CD4-positive, alpha-beta T cell treated with Interleukin-6 for 4 hours (primary cell): Measurements from ENCODE around the gene FAM78B.
A peak's percentile ranks its signal among the peaks of the same experiment; 100 is the strongest.

Experiments used
- DNase-seq: peaks from one replicate; pipeline ENCODE4 v3.0.0-alpha.2; 2020; ENCODE audit warnings: mixed read lengths

FAM78B gene, protein sequence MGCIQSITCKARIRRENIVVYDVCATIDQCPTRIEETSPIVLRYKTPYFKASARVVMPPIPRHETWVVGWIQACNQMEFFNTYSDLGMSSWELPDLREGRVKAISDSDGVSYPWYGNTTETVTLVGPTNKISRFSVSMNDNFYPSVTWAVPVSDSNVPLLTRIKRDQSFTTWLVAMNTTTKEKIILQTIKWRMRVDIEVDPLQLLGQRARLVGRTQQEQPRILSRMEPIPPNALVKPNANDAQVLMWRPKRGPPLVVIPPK

DNA sequence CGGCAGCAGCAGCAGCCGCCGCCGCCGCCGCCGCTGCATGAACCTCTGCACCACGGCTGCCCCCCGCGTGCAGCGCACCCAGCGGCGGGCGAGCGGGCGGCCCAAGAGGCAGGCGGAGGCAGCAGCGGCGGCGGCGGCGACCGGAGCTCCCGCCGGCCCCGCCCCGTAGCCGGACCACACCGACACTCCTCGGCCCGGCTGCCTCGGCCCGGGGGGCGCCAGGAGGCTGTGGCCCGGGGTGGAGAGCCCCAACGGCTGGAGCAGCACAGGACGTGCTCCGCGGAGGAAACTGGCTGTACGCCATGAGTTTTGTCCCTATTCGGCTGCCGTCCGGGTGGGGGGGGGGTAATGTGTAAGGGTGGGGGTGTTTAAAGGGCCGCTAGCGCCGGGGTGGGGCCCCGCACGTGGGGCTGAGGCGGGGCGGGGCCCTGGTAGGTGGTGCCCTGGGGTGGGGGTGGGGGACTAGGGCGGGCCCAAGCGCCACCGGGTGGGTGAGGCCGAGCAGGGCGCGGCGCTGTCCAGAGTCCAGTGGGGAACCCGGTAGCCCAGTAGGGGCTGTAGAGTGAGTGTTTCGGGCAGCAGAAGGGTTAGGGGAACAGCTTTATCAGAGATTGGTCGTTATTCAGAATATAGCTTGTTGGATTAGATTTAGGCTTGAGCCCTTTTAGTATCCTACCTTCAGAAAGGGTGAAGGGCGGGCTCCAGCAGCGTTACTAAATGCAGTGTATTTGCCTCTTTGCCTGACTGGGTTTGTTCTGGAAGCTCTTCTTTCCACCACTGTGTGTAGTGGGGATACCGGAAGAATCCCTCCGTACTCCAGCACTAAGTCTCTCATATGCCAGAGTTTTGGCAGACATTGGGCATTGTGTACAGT is at the start of gene FAM78B:
TSS of gene FAM78B (minus strand) at position 304 of the 874 bp plus-strand sequence. CDS start 753 bp downstream, outside the sequence.
- peak; percentile 54 for DNase-seq

- no peak for DNase-seq
These were observed 35.7 kb upstream of the FAM78B start for GRCh38 chr1:166202546-166202945.

GRCh38 chr1:166200743-166201142 is 33.9 kb upstream of the FAM78B start:
- no peak for DNase-seq

DNA sequence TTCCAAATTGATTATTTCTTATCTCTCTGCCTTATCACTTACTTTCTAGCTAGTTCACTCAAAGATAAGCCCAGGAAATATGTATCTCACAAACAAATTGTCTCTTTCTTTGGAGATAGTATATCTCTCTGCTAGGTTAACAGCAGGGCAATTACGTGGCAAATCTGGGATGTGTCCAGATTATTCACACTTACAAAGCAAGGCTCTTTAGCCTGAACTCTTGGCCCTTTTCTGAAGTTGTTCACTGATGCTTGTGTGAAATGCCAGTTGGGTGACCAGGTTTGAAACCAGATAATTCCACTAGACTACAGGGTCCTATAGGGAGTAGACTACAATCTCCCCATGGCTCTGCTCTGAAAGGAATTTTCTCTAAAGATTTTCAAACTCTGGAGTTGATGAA is 30.8 kb upstream of the FAM78B start:
- no peak for DNase-seq

DNA sequence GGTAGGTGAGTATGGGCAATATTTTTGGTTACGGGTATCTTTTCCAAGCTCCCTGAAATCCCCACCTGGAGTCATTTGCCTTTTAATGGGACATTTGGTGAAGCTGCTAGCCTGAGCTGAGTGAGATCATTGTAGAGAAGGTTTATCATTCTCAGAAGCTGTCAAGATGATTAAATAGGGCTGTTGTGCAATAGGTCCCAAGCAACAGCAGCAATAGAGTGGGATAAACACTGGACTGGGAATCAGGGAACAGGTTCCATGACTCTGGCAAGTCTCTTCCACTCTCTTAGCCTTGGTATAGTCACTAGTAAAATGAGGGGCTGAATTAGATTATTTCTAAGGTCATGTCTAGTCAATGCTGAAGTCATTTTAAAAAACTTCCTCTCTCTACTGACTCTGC is 30.3 kb upstream of the FAM78B start:
- DNase-seq: no peak

DNA sequence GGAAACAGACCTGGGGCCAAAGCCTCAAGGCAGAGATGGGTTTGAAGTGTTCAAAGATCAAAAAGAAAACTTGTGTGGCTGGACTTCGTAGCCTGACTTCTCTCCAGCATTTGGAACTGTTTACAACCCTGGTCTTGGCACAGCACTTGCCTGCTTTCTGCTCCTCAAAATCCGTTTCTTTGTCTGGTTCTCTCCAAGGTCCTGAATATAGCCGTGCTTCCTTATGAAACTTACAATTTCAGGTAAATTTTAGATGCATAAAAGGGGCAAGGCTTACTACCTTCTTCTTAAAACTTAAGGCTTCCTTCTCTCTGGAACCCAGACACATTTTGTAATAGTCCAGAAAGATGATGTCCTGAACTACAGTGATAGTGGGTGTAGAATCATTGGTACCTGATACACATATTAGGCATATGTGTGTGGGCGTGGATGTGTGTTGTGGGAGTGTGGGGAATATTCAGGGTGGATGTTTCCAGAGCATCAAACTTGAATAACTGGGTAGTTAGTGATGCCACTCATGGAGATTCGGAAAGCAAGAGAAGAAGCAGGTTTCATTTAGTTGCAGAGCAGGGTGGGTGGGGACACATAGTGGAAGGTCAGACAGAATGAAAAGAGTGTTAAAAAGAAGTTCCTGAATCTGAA is 26.4 kb upstream of the FAM78B start:
- DNase-seq: no peak

DNA sequence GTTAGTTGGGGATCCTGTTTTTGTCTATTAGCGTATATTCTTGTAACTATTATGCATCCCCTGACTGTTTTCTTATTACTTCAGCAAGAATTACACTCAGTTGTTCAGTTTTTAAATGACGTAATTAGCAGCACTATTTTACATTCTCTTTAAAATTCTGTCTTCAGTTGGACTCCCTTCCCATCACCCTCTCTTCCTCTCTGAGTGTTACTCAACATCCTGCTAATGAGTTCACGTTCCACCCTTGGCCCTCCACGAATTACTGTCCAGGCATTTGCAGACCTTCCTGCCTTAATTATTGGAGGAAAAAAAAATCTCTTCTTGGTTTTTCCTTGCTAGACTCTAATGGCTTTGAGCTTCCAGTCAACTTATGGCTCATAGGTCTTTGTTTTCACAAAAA is 23.6 kb upstream of the FAM78B start:
- DNase-seq: no peak

GRCh38 chr1:166189126-166189525 is 22.3 kb upstream of the FAM78B start:
- DNase-seq: no peak

GRCh38 chr1:166185526-166185925 is 18.7 kb upstream of the FAM78B start:
- DNase-seq: no peak

GRCh38 chr1:166184897-166185296 is 18.1 kb upstream of the FAM78B start:
- DNase-seq: no peak

GRCh38 chr1:166184012-166184411 is 17.2 kb upstream of the FAM78B start:
- no peak for DNase-seq

DNA sequence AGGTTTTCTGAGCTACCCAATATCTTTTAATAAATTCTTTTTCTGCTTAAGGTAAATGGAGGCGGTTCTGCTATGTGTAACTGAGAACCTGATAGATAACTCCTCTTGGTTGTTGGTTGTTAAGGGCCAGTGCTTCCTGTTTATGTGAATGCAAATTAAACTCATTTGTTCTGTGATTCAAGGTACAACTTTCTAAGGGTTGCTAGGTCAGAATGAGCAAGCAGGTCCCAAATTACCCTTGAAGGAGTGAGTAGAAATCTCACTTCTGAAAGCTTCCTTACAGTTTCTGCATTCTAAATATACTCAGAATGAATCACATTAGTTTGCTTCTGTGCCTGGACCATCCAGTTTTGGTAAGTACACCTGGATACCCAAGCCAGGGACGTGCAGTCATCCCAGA is 15.5 kb upstream of the FAM78B start:
- no peak for DNase-seq

- no peak for DNase-seq
These were observed 9.6 kb upstream of the FAM78B start for GRCh38 chr1:166176416-166176815.

- DNase-seq: no peak
These were observed 8.2 kb upstream of the FAM78B start for GRCh38 chr1:166175032-166175431.

DNA sequence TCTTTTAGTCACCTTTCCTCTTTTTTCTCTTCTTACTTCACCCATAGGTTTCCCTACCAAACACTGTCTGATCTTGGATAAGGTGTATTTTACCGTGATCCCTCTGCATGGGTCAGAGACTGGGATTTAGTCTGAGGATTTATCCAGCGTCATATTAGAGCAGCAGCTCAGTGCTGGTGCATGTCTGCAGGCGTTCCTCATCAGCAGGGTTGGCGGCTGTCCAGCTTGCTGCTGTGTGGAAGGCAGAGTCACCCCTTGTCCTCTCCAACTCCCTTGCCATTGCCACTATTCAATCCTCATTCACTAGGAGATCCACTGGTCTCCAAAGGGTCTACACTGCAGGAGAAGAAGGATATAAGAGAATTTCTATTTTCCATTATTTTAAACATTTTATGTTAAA is 7.3 kb upstream of the FAM78B start:
- no peak for DNase-seq

DNA sequence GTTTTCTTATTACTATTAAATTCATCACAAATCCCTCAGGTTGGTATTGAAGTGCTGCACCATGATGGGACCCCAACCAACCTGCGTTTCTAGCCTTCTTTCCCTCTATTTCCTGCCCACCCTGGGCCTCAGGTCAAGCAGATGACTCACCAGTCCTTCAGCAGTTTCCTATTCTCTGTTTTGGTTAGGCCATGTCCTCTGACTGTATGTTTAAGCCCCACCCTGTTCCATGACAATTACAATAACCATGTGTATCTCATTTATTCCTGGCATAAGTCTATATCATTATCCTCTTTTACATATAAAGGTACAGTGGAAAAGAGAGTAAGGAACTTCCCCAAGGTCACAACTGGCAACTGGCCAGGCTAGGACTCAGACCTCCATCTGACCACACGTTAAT is 5.3 kb upstream of the FAM78B start:
- no peak for DNase-seq

DNA sequence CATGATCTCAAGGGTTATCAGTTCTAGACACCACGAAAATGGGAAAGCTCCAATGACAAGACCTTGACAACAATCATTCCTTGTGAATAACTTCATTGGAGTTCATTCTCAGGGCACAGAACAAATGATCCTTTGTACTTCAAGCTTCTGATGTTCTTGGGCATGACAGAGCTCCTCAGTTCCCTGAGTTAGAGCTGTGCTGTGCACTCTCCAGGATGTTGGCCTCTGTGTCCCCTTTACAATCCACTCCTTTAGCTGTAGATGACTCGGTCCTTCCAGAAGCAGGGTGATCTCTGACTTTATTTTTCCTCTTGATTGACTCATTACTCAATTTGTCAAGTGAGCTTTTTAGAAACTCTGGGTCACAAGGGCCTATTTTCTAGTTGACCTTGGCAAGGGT is 3.9 kb upstream of the FAM78B start:
- DNase-seq: no peak

- no peak for DNase-seq
These were observed 3.3 kb upstream of the FAM78B start for GRCh38 chr1:166170075-166170474.

- no peak for DNase-seq
These were observed 2.4 kb upstream of the FAM78B start for GRCh38 chr1:166169182-166169581.

DNA sequence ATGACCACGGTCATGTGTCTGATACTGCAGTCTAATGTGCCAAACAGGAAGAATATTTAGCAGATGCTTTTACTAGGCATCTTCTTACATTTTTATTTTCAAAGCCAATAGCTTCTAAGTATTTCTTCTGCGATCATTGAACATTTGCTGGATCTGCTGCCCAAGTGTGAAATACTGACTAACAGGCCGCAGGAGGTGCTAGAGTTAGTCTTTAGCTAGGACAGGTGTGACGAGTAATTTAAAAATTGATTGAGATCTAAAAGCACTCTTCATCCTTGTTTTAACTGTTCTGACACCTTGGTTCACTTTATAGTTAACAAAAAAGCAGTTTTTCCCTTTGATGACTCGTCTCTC is 748 bp upstream of the FAM78B start:
- no peak for DNase-seq

GRCh38 chr1:166166329-166166697 is 488 bp downstream of the FAM78B start:
- no peak for DNase-seq

DNA sequence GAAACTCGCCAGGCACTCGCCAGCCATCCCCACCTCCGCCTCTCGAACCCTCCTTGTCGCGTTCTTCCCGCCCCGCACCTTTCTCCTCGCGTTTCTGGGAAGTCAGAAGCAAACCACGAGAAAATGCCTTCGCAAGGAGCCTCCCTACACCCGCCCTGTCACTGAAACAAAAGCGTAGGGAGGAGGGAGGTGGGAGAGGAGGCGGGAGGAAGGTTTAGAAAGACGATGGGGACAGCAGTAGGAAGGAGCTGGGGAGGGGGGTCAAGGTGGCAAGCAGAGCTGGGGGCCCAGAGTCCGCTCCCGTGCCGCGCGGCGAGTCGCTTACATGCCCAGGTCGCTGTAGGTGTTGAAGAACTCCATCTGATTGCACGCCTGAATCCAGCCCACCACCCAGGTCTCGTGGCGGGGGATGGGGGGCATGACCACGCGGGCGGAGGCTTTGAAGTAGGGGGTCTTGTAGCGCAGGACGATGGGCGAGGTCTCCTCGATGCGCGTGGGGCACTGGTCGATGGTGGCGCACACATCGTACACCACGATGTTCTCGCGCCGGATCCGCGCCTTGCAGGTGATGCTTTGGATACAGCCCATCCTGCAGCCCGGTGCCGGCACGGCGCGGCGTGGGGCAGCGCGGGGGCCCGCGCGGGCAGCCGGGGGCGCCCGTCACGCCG is 1.0 kb downstream of the FAM78B start:
- no peak for DNase-seq

DNA sequence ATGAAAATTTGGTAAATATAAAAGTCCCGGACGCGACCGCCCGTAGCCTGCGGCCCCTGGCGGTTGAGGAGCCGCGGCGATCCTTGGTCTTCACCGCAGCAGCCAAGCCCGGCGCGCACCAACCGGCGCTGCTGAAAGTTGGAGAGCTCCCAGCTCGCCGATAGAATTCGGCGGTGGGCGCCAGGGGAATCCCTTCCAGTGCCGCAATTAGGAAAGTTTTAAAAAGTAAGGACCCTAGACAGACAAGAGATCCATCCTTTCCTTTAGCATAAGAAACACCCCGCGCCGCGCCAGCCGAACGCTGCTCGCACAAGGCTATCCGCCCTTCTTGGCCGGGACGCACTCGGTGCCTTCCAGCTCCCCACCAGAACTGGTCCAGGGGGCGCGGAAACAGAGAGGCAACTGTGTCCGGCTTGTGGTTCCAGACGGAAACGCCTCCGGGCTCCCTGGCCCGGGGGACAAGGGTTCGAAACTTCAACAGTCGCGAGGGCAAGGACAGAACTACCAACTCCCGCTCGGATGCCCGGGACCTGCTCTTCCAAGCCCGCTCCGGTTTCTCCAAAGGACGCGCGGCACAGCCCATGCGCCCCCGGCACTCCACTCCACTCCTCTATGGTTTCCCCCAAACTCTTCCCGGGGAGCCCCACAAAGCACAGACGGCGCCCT is 1.7 kb downstream of the FAM78B start:
- no peak for DNase-seq
